ENCODE results near the gene RNF31.

The RNF31 gene

GRCh38 chr14:24204163-24205146, 57.2 kb downstream of the RNF31 start:
- no peak for DNase-seq

- DNase-seq, result no peak
These were observed 59.2 kb downstream of the RNF31 start for GRCh38 chr14:24206260-24207103.

- no peak for DNase-seq
These were observed 59.8 kb downstream of the RNF31 start for GRCh38 chr14:24207104-24207551.

- no peak for DNase-seq
These were observed 60.3 kb downstream of the RNF31 start for GRCh38 chr14:24207625-24208024.
